MM.1S (cell line): ENCODE results near the gene CUL7.

ENCODE experiments used
- DNase-seq: peaks from one replicate; pipeline ENCODE4 v3.0.0-alpha.2; 2015
- H2AFZ ChIP-seq: fragments of 300-600 bp; sonication (generic); 2 replicates; pipeline ENCODE4 v1.6.0; 2016; ENCODE audit warnings: antibody characterized with exemption, low read length
- H3F3A ChIP-seq: fragments of 300-600 bp; sonication (generic); 2 replicates; pipeline ENCODE4 v1.6.1; 2016; ENCODE audit warnings: mild to moderate bottlenecking, antibody characterized with exemption, low read length, moderate library complexity, mixed read lengths; ENCODE audit not compliant: insufficient read depth
- H3K27ac ChIP-seq: fragments of 300-600 bp; sonication (generic); 2 replicates; pipeline ENCODE4 v1.5.1; 2016; ENCODE audit warnings: mild to moderate bottlenecking, low read length
- H3K27me3 ChIP-seq: fragments of 300-600 bp; sonication (generic); replicated peaks from 2 replicates; pipeline ENCODE4 v1.6.0; 2016; ENCODE audit warnings: low read length; ENCODE audit not compliant: insufficient read depth
- H3K36me3 ChIP-seq: fragments of 300-600 bp; sonication (generic); replicated peaks from 2 replicates; pipeline ENCODE4 v1.6.1; 2016; ENCODE audit warnings: mild to moderate bottlenecking, low read length, mixed read lengths; ENCODE audit not compliant: insufficient read depth
- H3K4me1 ChIP-seq: fragments of 300-600 bp; sonication (generic); 2 replicates; pipeline ENCODE4 v1.6.1; 2016; ENCODE audit warnings: low read length, mixed read lengths
- H3K4me2 ChIP-seq: fragments of 300-600 bp; sonication (generic); 2 replicates; pipeline ENCODE4 v1.6.0; 2016; ENCODE audit warnings: low read depth, low read length
- H3K4me3 ChIP-seq: fragments of 300-600 bp; sonication (generic); 2 replicates; pipeline ENCODE4 v1.5.1; 2016; ENCODE audit warnings: low read length, mixed read lengths
- H3K79me2 ChIP-seq: fragments of 300-600 bp; sonication (generic); 2 replicates; pipeline ENCODE4 v1.6.1; 2016; ENCODE audit warnings: mixed run types, low read length, mixed read lengths
- H3K9ac ChIP-seq: fragments of 300-600 bp; sonication (generic); 2 replicates; pipeline ENCODE4 v1.6.1; 2016; ENCODE audit warnings: low read length, mixed read lengths
- H3K9me2 ChIP-seq: fragments of 300-600 bp; sonication (generic); replicated peaks from 2 replicates; pipeline ENCODE4 v1.6.1; 2016; ENCODE audit warnings: mild to moderate bottlenecking, low read length, mixed read lengths; ENCODE audit not compliant: insufficient read depth
- H3K9me3 ChIP-seq: fragments of 300-600 bp; sonication (generic); replicated peaks from 2 replicates; pipeline ENCODE4 v1.6.1; 2016; ENCODE audit warnings: mild to moderate bottlenecking, low read length, mixed read lengths; ENCODE audit not compliant: insufficient read depth
- H4K20me1 ChIP-seq: fragments of 300-600 bp; sonication (generic); 2 replicates; pipeline ENCODE4 v1.6.1; 2016; ENCODE audit warnings: mild to moderate bottlenecking, low read length, moderate library complexity, mixed read lengths; ENCODE audit not compliant: insufficient read depth
- EZH2 ChIP-seq: fragments of 300-600 bp; sonication (generic); optimal IDR thresholded peaks from 2 replicates; pipeline ENCODE3; 2017; ENCODE audit warnings: low read depth, mild to moderate bottlenecking, antibody characterized with exemption, low read length, mixed read lengths
- EZH2phosphoT487 ChIP-seq: fragments of 300-600 bp; sonication (generic); IDR thresholded peaks from 2 replicates; pipeline ENCODE4 v1.6.1; 2018; ENCODE audit warnings: antibody characterized with exemption, low read length
- TF ChIP-seq, protein P1 (sequence below): fragments of 300-600 bp; sonication (generic); IDR thresholded peaks from 2 replicates; pipeline ENCODE4 v1.5.1; 2016; ENCODE audit warnings: antibody characterized with exemption, low read length, mixed read lengths

The CUL7 gene

DNA sequence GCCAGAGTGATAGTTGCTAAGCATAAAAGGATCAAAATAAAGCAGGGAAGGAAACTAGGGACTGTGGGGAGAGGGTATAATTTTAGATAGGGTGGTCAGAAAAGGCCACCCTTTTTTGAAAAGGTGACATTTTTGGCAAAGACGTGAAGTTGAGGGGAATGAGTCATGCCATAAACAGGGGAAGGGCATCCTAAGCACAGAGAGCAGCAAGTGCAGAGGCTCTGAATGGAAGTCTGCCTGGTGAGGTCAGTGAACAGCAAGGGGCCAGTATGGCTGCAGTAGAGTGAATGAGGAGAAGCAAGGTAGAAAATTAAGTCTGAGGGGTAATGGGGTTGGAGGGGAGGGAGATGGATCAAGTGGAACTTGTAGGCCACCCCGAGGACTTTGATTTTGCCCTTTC, 8.2 kb upstream of the CUL7 start:
- H3K27me3 ChIP-seq, result no peaks in the 10 kb centered on the region
- H3K4me2 ChIP-seq, result no peak overlapping the region
- H3K27ac ChIP-seq, result no peak overlapping the region
- no peak overlapping the region for H2AFZ ChIP-seq
- no peaks in the 10 kb centered on the region for H3F3A ChIP-seq
- no peaks in the 10 kb centered on the region for H3K9me3 ChIP-seq
- H3K9me2 ChIP-seq, result no peaks in the 10 kb centered on the region
- H3K9ac ChIP-seq, result no peak overlapping the region
- DNase-seq, result no peak
- no peak overlapping the region for H3K4me3 ChIP-seq
- no peaks in the 10 kb centered on the region for H4K20me1 ChIP-seq
- peaks cover 9% of the 10 kb centered on the region for H3K4me1 ChIP-seq
- no peaks in the 10 kb centered on the region for H3K36me3 ChIP-seq
- no peak for TF ChIP-seq EZH2phosphoT487
- TF ChIP-seq, protein P1, sequence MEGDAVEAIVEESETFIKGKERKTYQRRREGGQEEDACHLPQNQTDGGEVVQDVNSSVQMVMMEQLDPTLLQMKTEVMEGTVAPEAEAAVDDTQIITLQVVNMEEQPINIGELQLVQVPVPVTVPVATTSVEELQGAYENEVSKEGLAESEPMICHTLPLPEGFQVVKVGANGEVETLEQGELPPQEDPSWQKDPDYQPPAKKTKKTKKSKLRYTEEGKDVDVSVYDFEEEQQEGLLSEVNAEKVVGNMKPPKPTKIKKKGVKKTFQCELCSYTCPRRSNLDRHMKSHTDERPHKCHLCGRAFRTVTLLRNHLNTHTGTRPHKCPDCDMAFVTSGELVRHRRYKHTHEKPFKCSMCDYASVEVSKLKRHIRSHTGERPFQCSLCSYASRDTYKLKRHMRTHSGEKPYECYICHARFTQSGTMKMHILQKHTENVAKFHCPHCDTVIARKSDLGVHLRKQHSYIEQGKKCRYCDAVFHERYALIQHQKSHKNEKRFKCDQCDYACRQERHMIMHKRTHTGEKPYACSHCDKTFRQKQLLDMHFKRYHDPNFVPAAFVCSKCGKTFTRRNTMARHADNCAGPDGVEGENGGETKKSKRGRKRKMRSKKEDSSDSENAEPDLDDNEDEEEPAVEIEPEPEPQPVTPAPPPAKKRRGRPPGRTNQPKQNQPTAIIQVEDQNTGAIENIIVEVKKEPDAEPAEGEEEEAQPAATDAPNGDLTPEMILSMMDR, result no peak
- TF ChIP-seq EZH2, result no peak
- H3K79me2 ChIP-seq, result peaks cover 22% of the 10 kb centered on the region

DNA sequence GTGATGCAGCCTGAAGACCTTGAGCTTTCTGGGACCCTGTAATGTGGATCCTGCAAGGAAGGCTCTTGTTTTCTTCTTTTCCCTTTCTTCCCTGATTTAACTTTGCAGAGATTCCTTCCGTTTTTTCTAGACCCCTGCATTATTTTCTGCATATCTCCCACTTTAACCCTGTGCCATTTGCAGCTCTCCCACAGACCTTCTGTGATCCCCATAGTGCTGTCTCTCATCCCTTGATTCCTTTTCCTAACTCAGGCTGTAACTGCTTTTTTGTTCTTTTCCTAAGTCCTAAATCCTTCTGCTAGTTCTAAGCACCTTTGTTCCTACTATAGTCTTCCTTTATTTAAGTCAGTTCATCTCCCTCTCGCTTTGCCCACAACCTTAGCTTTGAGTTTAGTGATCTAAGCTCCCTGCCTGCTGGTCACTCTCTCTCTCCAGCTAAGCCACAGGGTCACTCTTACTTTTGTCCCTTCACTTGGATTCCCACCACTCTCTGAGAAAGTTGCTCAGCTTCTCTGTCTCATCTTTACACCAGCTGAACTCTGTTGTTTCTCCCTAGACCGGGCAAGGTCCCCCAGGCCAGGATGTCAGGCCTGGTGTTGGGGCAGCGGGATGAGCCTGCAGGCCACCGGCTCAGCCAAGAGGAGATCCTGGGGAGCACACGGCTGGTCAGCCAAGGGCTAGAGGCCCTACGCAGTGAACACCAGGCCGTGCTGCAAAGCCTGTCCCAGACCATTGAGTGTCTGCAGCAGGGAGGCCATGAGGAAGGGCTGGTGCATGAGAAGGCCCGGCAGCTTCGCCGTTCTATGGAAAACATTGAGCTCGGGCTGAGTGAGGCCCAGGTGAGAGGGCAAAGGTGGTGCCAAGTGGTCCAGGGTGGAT, 7.3 kb upstream of the CUL7 start:
- no peak for DNase-seq
- Histone ChIP-seq H3K9me3 (no peaks in the 10 kb centered on the region), H3K9ac (no peak overlapping the region), H3K4me1 (peaks cover 9% of the 10 kb centered on the region), H3K4me2 (peak overlapping the region; percentile 85; the same call in 1 of the 2 replicates), H3K36me3 (no peaks in the 10 kb centered on the region), H3K27ac (no peak overlapping the region), H3K27me3 (no peaks in the 10 kb centered on the region), H3K4me3 (no peak overlapping the region), H3F3A (no peaks in the 10 kb centered on the region), H3K79me2 (peaks cover 22% of the 10 kb centered on the region), H2AFZ (no peak overlapping the region), H4K20me1 (no peaks in the 10 kb centered on the region), H3K9me2 (no peaks in the 10 kb centered on the region)
- TF ChIP-seq EZH2 (no peak), EZH2phosphoT487 (no peak)
- TF ChIP-seq, protein P1, result no peak

DNA sequence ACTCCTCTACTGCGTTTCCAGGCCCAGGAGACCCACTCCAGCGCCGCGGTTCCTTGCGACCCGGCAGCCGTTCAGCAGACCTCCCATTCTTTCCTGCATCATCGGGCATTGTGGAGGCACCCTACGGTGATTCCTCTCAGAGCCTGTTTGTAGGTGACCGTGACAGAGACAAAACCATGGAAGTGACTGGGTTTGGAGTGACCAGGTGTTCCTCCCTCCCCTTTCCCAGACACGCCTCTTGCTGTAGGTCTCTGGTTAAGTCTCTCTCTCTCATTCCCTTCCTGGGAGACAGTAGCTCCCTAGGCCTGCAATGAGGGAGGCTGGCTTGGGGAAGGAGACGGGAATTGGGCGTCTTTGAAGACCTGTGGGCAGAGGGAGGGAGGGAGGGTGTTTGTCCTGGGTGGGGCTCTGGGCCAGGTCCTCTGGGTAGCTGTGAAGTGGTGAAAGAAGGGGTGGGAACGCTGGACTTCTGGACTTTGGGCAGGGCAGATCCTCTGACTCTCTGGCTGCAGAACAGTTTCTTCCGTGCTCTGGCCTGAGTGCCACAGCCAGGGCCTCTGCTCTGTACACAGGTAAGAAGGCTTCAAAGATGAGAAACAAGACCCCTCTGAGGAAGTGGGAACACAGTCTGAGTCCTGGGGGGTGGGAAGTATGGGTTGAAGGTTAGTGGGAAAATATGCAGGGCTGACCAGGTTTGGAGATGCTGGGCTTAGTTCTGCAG, 6.5 kb upstream of the CUL7 start:
- no peak overlapping the region for H3K27ac ChIP-seq
- no peaks in the 10 kb centered on the region for H3K27me3 ChIP-seq
- peak overlapping the region; percentile 74 for H3K4me3 ChIP-seq
- H3K36me3 ChIP-seq, result no peaks in the 10 kb centered on the region
- no peaks in the 10 kb centered on the region for H3F3A ChIP-seq
- H3K9me3 ChIP-seq, result no peaks in the 10 kb centered on the region
- DNase-seq, result no peak
- H3K79me2 ChIP-seq, result peaks cover 22% of the 10 kb centered on the region
- peak overlapping the region; percentile 85 for H3K4me2 ChIP-seq
- peak overlapping the region; percentile 69 for H3K9ac ChIP-seq
- H4K20me1 ChIP-seq, result no peaks in the 10 kb centered on the region
- H2AFZ ChIP-seq, result peak overlapping the region; percentile 95
- TF ChIP-seq EZH2phosphoT487 (no peak), EZH2 (no peak)
- TF ChIP-seq, protein P1, result no peak
- H3K4me1 ChIP-seq, result peaks cover 9% of the 10 kb centered on the region
- H3K9me2 ChIP-seq, result no peaks in the 10 kb centered on the region
